Measurements from ENCODE around the gene TP53I11. TPM values are rescaled to one million over a fixed set of nuclear protein-coding genes. Genes with fewer than 3 reads are reported as not detected.
A peak's percentile ranks its signal among the peaks of the same experiment; 100 is the strongest.

The TP53I11 gene
- total RNA-seq, 1 donor from 2014 or later: 23.1 TPM

DNA sequence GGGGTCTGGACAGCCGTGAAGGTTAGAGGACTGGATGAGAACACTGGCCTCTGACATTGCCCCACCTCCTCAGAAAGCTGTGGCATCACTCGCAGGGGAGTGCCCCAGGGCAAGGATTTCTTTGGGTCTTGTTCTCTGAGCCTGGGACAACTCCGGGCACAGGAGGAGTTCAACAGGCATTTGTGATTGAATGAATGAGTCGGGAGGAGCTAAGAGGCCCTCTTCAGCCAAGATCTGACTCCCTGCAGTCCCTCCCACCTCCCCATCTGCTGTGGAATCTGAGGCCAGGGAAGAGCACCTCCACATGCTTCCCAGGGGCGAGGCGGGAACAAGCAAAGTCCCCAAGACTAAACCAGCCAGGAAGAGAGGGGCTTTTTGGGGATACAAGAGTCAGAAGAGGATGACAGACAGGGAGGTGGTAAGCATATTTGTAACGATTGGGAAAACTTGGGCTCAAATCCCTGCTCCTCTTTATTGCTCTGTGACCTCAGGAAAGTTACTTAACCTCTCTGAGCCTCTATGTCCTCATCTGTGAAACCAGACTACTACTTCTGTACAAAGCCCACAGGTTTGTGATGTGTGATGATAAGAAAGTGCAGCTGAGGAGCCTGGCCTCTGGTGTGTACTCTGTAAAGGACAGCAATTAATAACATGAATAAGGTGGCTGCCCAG lies 6.4 kb downstream of the TP53I11 start:
- no peaks in the 10 kb centered on the region for H3K9me3 ChIP-seq (ENCODE audit: low read depth)
- no peaks in the 10 kb centered on the region for H3K9me3 Mint-ChIP-seq
- H3K27ac ChIP-seq: peak overlapping the region; percentile 29
- peak overlapping the region; percentile 68 for H3K4me2 ChIP-seq
- peaks cover 79% of the 10 kb centered on the region for H3K4me1 Mint-ChIP-seq
- no peak overlapping the region for H2AFZ ChIP-seq (replicated peaks)
- H3K9ac ChIP-seq: no peak overlapping the region
- H3K27ac Mint-ChIP-seq: peak overlapping the region; percentile 60
- peaks cover 52% of the 10 kb centered on the region for H3F3A ChIP-seq (ENCODE audit: low read depth)
- peaks cover 8% of the 10 kb centered on the region for H3K27me3 Mint-ChIP-seq (ENCODE audit: insufficient read depth, low read depth)
- H3K4me3 Mint-ChIP-seq: no peak overlapping the region
- H4K20me1 ChIP-seq (ENCODE audit: low read depth): peaks cover 100% of the 10 kb centered on the region
- H3K36me3 ChIP-seq: no peaks in the 10 kb centered on the region
- H3K79me2 ChIP-seq (ENCODE audit: low read depth): peaks cover 99% of the 10 kb centered on the region
- peak; percentile 52 for DNase-seq (ENCODE audit: low spot score)
- H3K36me3 Mint-ChIP-seq: no peaks in the 10 kb centered on the region
- peak overlapping the region; percentile 11 for H3K4me3 ChIP-seq
- TF ChIP-seq EZH2phosphoT487 (IDR thresholded peaks at IDR 0.05): no peak
- TF ChIP-seq, protein P1, sequence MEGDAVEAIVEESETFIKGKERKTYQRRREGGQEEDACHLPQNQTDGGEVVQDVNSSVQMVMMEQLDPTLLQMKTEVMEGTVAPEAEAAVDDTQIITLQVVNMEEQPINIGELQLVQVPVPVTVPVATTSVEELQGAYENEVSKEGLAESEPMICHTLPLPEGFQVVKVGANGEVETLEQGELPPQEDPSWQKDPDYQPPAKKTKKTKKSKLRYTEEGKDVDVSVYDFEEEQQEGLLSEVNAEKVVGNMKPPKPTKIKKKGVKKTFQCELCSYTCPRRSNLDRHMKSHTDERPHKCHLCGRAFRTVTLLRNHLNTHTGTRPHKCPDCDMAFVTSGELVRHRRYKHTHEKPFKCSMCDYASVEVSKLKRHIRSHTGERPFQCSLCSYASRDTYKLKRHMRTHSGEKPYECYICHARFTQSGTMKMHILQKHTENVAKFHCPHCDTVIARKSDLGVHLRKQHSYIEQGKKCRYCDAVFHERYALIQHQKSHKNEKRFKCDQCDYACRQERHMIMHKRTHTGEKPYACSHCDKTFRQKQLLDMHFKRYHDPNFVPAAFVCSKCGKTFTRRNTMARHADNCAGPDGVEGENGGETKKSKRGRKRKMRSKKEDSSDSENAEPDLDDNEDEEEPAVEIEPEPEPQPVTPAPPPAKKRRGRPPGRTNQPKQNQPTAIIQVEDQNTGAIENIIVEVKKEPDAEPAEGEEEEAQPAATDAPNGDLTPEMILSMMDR (IDR thresholded peaks at IDR 0.05): no peak
- no peaks in the 10 kb centered on the region for H3K27me3 ChIP-seq
- H3K4me1 ChIP-seq: peaks cover 57% of the 10 kb centered on the region

- Histone ChIP-seq H3K4me3 (no peak overlapping the region), H3K9me3 (ENCODE audit: low read depth) (no peaks in the 10 kb centered on the region), H3K4me1 (peaks cover 52% of the 10 kb centered on the region), H4K20me1 (ENCODE audit: low read depth) (peaks cover 100% of the 10 kb centered on the region), H3K79me2 (ENCODE audit: low read depth) (peaks cover 98% of the 10 kb centered on the region), H3K4me2 (peak overlapping the region; percentile 68), H3K36me3 (no peaks in the 10 kb centered on the region), H3F3A (ENCODE audit: low read depth) (peaks cover 52% of the 10 kb centered on the region), H3K9ac (no peak overlapping the region), H3K27ac (no peak overlapping the region), H3K27me3 (no peaks in the 10 kb centered on the region), H2AFZ (replicated peaks) (no peak overlapping the region)
- Mint-ChIP-seq H3K9me3 (no peaks in the 10 kb centered on the region), H3K27ac (no peak overlapping the region), H3K4me3 (no peak overlapping the region), H3K4me1 (peaks cover 73% of the 10 kb centered on the region), H3K36me3 (no peaks in the 10 kb centered on the region), H3K27me3 (ENCODE audit: insufficient read depth, low read depth) (peaks cover 8% of the 10 kb centered on the region)
- no peak for DNase-seq (ENCODE audit: low spot score)
- TF ChIP-seq EZH2 (IDR thresholded peaks at IDR 0.05): no peak
- TF ChIP-seq, protein P1 (IDR thresholded peaks at IDR 0.05): no peak
- no peak for TF ChIP-seq EZH2phosphoT487 (IDR thresholded peaks at IDR 0.05)
Observed at GRCh38 chr11:44943696-44944095, 7.0 kb downstream of the TP53I11 start.

DNA sequence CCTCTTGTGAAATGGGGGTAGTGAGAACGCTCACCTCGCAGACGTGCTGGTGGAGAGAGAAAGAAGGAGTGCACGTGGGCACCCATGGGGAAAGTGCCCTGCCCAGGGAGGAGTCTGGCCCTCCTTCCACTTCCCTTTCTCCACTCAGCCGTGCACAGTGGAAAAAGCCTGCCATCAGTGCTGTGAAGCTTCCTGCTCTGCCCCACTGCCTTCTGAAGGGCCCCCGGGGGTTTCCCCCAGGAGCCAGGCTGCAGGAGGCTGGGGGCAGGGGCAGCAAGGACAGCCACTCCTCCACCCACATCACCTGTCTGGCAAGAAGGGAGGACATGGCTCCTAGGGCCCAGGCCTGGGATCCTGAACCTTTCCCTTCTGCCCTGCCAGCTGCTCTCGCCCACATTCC lies 7.6 kb downstream of the TP53I11 start:
- TF ChIP-seq, protein P1 (IDR thresholded peaks at IDR 0.05): no peak
- no peak for TF ChIP-seq EZH2 (IDR thresholded peaks at IDR 0.05)
- no peak for TF ChIP-seq EZH2phosphoT487 (IDR thresholded peaks at IDR 0.05)
- H4K20me1 ChIP-seq (ENCODE audit: low read depth): peaks cover 100% of the 10 kb centered on the region
- no peak overlapping the region for H3K4me3 ChIP-seq
- H3F3A ChIP-seq (ENCODE audit: low read depth): peaks cover 50% of the 10 kb centered on the region
- no peak overlapping the region for H3K4me2 ChIP-seq
- H3K27me3 ChIP-seq: no peaks in the 10 kb centered on the region
- Mint-ChIP-seq H3K27me3 (ENCODE audit: insufficient read depth, low read depth) (peaks cover 8% of the 10 kb centered on the region), H3K4me1 (peaks cover 67% of the 10 kb centered on the region), H3K36me3 (no peaks in the 10 kb centered on the region), H3K27ac (no peak overlapping the region), H3K9me3 (no peaks in the 10 kb centered on the region), H3K4me3 (no peak overlapping the region)
- H3K4me1 ChIP-seq: peaks cover 50% of the 10 kb centered on the region
- H3K79me2 ChIP-seq (ENCODE audit: low read depth): peaks cover 98% of the 10 kb centered on the region
- H3K36me3 ChIP-seq: no peaks in the 10 kb centered on the region
- no peaks in the 10 kb centered on the region for H3K9me3 ChIP-seq (ENCODE audit: low read depth)
- H3K27ac ChIP-seq: no peak overlapping the region
- no peak overlapping the region for H2AFZ ChIP-seq (replicated peaks)
- DNase-seq (ENCODE audit: low spot score): no peak
- no peak overlapping the region for H3K9ac ChIP-seq

All from neural progenitor cell (in vitro differentiated cells).